Epithelial cell of esophagus (primary cell): Measurements from ENCODE around the gene ZNF277.

Experiments
- DNase-seq: peaks from one replicate; pipeline ENCODE4 v3.0.0; 2010; ENCODE audit warnings: low read depth
- H3K4me3 ChIP-seq: 2 replicates; pipeline ENCODE4 v1.5.1; 2011; ENCODE audit warnings: mild to moderate bottlenecking, low read length, control low read depth
- CTCF ChIP-seq: IDR thresholded peaks from 2 replicates; pipeline ENCODE4 v1.5.1; 2011; ENCODE audit warnings: low read depth, mild to moderate bottlenecking, low read length, control low read depth, inconsistent platforms; ENCODE audit not compliant: insufficient read depth; ENCODE audit errors: missing control alignments

The ZNF277 gene

DNA sequence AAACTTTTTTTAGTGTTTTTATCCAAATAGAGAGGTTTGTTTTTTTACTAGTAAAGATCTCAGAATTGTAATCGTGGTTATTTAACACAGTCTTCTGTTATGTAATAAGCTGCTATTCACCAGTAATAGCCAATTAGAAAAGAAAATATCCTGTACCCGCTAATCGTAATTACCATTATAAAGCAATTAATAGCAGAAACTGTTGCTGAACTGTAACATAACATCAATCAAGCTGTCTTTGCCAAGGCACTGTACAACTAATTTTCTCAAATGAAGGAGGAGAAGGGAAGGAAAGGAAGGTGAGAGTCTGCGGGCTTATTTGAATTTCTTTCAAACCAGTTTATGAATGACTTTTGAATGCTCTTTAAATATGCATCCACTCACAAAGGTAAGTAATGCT lies 9.3 kb downstream of the ZNF277 start:
- H3K4me3 ChIP-seq, result no peak overlapping the region
- no peak for TF ChIP-seq CTCF
- no peak for DNase-seq

GRCh38 chr7:112220877-112221434 lies 14.5 kb downstream of the ZNF277 start:
- TF ChIP-seq CTCF, result no peak
- H3K4me3 ChIP-seq, result no peak overlapping the region
- no peak for DNase-seq

DNA sequence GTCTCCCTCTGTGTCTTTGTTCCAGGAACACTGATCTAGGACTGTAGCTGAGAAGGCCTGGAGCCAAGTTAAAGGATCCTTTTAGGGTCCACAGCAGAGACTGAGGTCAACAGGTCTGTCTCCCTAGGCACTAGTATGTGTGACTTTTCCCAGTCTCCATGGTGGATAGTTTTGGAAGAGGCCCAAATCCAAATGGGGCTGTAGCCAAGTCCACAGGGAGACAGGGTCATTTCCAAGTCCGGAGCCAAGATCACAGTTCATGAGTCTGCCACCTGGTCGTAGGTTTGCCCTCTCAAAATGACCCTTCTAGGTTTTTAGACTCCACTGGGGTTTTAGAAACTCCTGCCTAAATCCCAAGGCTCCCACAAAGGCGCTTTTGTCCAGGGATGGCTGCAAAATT lies 16.8 kb downstream of the ZNF277 start:
- H3K4me3 ChIP-seq, result no peak overlapping the region
- no peak for DNase-seq
- no peak for TF ChIP-seq CTCF

- H3K4me3 ChIP-seq, result no peak overlapping the region
- TF ChIP-seq CTCF, result no peak
- no peak for DNase-seq
Measured at GRCh38 chr7:112224186-112224585, 17.7 kb downstream of the ZNF277 start.

DNA sequence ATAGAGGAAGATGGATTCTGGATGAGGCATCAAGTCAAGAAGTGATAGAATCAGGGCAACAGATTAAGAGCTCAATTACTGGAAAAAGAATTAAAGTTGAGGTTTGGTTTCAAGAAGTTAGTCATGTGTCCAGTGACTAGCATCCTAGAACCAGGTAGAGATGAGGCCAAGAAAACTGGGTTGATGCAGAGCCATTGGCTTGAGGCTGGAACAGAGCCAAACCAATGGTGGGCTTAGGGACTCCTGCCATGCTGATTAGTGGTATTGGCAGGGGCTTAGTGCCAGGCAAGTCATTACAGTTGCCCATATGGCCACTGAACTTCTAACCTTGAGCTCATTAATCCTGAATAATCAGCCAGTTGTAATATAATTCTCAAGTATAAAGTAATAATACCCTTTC lies 18.5 kb downstream of the ZNF277 start:
- DNase-seq, result no peak
- no peak overlapping the region for H3K4me3 ChIP-seq
- no peak for TF ChIP-seq CTCF

DNA sequence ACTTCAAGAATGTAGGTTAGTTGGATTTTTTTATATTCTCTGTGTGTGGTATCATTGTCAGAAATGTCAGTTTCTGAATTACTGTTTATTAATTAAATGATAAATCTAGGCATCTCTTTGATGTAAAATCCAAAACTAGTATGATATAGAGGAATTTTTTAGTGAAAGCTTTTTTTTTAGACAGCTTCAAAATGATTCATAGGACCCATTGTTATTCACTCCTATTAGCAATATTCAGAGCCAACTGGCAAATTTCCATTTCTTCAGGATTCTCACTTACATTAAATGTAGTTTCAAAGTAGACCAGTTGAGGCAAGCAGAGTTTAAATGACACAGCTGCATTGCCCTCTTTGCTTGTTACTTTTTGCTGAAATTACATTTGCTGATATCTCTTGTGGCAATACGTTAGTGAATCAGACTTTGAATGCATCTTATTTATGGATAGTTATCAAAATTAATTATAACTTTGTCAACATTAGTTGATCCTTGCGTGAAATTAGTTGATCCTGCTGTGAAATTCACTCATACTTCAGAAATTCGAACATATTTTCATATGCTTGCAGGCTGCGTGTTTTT lies 20.3 kb downstream of the ZNF277 start:
- no peak overlapping the region for H3K4me3 ChIP-seq
- no peak for TF ChIP-seq CTCF
- DNase-seq, result peak; percentile 85

DNA sequence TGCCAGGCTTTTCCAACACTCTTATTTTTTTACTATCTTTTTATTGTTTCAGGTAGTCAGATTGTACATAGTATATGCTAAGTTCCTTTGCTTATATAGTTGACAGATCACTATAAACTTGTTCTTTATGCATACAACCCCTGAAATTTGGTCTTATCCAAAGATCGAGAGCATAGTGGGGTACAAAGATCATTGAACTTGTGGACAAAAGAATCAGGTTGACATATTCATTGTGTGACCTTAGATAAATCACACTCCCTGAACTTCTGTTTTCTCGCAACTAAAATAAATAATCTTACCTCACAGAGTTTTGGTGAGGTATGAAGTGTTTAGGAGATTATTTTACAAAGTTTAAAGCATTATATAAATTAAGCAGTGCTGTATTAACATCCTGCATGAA lies 22.1 kb downstream of the ZNF277 start:
- no peak for TF ChIP-seq CTCF
- DNase-seq, result no peak
- no peak overlapping the region for H3K4me3 ChIP-seq
